Stimulated activated CD4-positive, alpha-beta T cell treated with anti-CD3 and anti-CD28 coated beads, Interleukin-2, amount 100 ng/mL, for 24 hours (primary cell): ENCODE measurements around the gene TXNDC2.

Experiments used
- DNase-seq, 2 donors: peaks; one replicate each; pipeline ENCODE4 v3.0.0-alpha.2; 2020

TXNDC2 gene

GRCh38 chr18:9914584-9915290, 29.0 kb downstream of the TXNDC2 start:
- peak; percentile 78 to 80 for DNase-seq

- no peak for DNase-seq
These were observed 29.7 kb downstream of the TXNDC2 start for GRCh38 chr18:9915291-9916076.

GRCh38 chr18:9916077-9916639, 30.4 kb downstream of the TXNDC2 start:
- DNase-seq = no peak

DNA sequence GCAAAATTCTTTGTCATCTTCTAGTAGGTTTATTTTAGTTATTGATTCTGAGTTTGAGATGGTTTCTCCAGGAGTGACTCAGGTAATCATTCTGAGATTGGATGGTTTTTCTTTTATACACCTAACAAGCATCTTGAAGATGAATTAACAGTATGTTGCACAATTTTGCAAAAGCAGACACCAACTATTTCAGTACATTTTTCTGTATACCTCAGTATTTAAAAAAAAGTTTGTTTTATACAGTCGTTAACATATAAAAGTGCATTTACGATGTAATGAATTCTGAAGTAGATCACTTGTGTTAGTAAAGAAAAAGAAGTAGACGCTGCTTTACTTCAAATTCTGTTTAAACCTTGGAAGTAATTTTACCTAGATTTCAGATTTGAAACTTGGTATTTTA, 31.0 kb downstream of the TXNDC2 start:
- no peak for DNase-seq

GRCh38 chr18:9918016-9918680, 32.4 kb downstream of the TXNDC2 start:
- no peak for DNase-seq

- DNase-seq = no peak
These were observed 33.9 kb downstream of the TXNDC2 start for GRCh38 chr18:9919564-9920232.

GRCh38 chr18:9922592-9923311, 37.0 kb downstream of the TXNDC2 start:
- DNase-seq = no peak

DNA sequence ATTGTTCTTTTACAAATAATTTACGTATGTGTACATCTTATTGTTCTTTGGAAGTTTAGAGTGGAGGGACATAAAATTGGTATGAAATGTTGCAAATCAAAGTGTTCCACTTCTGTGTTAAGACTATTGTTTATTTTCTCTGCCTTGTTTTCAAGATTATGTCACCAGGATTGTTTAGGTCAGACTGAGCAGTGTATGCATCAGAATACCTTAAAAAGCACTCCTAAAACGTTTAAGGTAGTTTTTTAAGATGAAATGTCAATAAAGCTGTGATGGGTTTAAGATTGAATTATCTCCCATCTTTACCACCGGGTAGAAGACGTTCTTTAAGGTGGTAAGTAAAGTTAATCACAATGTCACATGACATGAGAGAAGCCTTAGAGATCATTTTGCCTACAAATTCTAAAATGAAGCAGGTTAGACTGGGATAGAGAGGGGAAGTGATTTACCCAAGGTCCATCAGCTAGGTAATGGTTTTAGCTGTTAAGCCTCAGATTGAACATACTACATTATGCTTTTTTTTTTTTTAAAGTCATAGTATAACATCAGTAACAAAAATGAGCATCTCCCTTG, 38.7 kb downstream of the TXNDC2 start:
- DNase-seq = no peak

DNA sequence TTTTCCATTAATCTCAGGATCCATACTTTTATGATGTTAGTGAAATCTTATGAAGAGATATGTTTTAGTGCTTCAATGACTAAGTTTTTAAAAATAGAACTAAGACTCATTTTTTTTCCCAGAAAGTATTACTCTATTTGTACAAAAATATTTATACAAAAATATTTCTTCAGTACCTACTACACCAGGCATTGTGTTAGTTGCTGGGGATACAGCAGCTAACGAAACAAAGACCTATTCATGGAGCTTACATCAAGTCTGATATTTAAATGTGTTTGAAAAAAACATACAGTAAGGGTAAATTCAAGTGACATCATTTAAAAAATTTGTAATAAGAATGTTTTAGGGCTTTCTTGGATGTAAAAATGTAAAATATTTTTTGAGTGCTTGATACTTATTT, 39.6 kb downstream of the TXNDC2 start:
- no peak for DNase-seq

DNA sequence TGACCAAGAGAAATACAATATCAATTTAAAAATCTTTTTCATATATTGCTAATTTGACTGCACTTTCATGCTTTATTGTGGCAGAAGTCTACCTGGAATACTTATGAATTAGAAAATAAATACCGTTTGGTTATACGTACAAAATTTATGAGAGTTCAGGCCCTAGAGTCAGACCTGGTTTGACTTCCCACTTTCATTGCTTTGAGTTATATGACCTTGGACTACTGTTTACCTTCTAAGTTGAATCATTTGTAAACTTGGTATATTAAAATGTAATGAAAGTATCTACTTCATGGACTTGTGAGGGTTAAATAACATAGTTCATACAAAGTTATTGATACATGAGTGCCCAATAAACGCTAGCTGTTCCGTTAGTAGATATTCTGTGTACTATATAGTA, 40.0 kb downstream of the TXNDC2 start:
- DNase-seq = no peak

GRCh38 chr18:9926223-9926894, 40.6 kb downstream of the TXNDC2 start:
- no peak for DNase-seq

DNA sequence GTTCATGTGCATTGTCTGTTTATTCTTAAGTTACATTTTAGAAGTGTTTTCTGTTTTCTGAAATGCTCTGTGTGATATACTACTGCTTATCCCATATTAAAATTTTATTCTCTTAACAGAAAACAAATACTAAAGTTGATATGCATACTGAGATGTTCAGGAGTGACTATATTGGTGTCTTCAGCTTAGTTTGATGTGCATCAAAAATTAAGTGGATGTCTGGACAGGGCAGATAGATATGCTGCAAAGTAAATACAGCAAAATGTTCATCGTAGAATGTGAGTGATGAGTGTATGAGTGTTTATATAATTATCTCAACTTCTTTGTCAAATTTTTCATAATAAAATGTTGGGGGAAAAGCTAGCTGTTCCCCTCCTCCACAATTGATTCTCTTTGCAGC, 41.2 kb downstream of the TXNDC2 start:
- no peak for DNase-seq

DNA sequence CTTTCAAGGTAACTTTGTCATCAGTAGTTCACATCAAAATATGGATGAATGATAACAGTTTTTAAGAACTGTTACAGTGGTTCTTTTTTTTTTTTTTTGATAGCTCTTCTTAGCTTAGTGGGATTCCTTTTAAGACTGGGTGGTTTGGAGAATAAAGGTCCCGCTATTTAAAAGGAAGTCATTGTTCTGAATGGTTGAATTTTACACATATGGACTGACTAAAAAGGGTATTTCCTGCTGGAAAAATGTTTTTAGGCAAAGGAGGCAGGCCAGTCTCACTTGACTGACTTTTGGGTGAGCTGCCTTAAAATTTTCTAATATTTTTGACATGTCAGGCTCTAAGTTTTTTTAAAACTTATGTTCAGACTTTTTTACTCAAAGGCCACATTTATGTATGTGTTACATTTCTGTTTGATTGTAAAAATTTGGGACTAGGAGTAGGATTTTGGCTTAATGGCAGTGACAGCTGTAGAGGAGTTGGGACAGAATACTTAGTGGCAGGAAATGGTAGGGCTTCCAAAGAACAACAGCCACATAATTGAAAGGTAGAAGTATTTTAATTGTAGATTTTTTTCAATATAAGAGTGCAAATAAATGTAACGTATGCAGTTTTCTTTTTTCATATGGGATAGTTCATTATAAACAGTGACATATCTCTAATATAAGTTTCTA, 41.8 kb downstream of the TXNDC2 start:
- no peak for DNase-seq

DNA sequence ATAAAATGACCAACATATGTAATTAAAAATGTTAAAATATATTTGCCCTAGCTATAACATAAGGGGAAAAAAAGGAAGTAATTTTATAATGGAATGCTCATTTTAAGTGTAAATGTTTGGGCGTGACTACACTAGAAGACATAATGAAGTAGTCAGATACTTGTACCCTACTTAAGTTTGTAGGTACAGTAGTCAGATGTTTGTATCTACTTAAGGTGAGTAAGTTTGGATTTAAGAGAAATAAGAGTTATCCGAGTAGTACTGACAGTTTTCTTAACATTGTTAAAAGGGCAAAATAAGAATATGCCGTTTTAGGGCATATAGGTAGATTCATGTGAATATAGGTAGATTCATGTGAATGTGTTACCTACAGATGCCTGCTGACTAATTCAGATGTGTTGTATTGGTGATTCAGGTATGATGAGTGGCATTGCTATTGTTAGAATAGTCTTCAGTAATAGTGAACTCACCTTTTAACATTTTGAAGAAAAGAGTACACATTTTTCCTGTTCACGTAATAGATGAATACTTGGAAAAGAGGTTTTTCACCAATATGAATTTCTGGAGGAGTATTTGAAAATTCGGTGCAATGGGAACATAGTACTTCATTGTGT, 43.0 kb downstream of the TXNDC2 start:
- no peak for DNase-seq

GRCh38 chr18:9930299-9930884, 44.6 kb downstream of the TXNDC2 start:
- DNase-seq = no peak

GRCh38 chr18:9931146-9931545, 45.4 kb downstream of the TXNDC2 start:
- no peak for DNase-seq

- DNase-seq = no peak
These were observed 45.9 kb downstream of the TXNDC2 start for GRCh38 chr18:9931678-9932077.

GRCh38 chr18:9933865-9934264, 48.1 kb downstream of the TXNDC2 start:
- DNase-seq = no peak

DNA sequence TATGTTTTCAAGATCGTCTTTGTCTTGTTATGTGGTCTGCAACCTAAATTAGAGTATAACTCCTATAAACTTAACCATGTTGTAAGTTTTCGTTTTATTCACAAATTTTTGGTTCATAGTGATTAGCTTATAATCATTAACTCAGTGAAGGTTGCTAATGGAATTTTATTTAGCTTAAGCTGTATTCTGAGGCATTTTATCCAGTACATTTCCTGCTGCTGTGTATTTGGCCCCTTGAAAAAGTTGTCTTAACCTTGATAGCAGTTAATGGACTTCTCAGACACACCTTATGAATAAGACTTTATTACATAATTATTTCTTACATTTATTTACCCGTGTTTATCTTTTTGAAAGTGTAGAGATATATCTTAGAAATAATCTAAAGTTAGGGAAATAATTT, 48.5 kb downstream of the TXNDC2 start:
- DNase-seq = no peak
